ENCODE results near the gene MUC5AC.
"Not testable (repeated sequence)": the region's sequence is repeated elsewhere in the genome, so short reads cannot be mapped to it uniquely, and the experiment has no call there.

The MUC5AC gene

DNA sequence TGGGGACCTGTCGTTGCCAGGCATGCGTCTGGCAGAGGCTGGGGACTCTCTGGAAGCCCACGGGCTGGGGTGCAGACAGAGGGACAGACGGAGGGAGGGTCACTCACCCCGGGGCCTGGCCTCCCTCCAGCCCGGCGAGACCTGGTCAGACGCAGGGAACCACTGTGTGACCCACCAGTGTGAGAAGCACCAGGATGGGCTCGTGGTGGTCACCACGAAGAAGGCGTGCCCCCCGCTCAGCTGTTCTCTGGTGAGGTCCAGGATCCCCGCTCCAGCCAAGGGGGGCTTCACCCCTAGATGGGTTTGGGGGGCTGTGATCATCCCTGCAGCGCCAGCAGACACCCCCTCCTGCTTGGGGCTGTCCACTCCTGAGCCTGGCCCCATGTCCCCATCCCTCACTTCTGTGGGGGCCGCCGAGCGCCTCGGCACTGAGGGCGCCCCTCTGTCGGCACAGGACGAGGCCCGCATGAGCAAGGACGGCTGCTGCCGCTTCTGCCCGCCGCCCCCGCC lies 41.5 kb downstream of the MUC5AC start:
- no peak for DNase-seq

DNA sequence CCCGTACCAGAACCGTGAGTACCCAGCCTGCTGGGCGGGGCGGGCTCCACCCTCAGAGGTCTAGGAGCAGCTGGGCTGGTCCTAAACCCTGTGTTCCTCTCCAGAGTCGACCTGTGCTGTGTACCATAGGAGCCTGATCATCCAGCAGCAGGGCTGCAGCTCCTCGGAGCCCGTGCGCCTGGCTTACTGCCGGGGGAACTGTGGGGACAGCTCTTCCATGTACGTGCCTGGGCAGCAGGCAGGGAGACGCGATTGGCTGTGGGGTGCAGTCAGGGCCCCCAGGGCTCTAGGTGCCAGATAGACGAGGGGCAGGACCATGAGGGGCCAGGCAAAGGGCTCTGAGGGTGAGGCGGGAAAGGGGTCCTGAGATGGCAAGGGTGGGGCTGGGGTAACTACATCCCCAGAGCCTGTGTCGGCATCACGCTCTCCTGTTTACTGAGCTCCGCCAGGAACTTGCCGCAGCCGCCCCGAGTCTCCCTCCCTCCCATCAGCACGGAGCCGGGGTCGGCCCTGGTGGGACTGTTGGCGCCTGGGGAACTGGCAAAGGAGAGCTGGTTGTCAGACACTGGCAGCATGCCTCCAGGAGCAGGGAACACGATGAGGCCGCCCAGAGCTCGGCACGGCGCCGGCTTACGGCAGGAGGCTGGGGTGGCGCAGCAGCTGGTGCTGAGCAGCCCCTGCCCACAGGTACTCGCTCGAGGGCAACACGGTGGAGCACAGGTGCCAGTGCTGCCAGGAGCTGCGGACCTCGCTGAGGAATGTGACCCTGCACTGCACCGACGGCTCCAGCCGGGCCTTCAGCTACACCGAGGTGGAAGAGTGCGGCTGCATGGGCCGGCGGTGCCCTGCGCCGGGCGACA lies 42.2 kb downstream of the MUC5AC start:
- DNase-seq, result no peak

DNA sequence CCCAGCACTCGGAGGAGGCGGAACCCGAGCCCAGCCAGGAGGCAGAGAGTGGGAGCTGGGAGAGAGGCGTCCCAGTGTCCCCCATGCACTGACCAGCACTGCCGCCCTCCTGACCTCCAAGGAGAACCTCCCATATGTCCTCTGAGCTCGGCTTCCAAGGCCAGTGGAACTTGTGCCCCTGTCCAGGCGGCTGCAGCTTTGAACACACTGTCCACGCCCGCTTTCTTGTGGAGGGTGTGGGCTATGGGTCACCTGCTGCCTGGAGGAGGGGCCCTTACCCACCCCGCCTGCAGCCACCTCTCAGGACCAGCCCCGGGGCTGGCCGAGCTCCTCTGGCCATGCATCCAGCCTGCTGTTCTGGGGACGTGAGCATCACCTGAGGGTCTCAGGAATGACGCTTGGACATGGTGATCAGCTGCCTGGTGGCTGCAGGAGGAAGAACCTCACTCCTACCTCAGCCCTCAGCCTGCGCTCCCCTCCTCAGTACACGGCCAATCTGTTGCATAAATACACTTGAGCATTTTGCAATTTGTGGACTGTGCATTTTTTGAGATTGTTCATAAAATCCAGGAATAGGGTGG lies 42.9 kb downstream of the MUC5AC start:
- no peak for DNase-seq

DNA sequence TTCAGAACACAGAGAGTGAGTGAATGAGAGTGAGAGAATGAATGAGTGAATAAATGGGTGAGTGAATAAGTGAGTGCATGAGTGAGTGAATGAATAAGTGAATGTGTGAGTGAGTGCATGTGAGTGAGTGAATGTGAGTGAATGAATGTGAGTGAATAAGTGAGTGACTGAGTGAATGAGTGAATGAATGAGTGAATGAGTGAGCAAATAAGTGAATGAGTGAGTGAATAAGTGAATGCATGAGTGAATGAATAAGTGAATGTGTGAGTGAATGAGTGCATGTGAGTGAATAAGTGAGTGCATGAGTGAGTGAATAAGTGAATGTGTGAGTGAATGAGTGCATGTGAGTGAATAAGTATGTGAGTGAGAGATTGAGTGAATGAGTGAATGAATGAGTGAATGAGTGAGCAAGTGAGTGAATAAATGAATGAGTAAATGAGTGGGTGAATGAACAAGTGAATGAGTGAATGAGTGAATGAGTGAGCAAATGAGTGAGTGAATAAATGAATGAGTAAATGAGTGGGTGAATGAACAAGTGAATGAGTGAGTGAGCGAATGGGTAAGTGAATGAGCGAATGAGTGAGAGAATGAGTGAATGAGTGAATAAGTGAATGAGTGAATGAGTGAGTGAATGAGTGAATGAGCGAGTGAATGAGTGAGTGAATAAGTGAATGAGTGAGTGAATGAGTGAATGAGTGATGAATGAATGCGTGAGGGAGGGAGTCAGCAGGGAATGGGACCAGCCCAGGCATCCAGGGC lies 43.8 kb downstream of the MUC5AC start:
- no peak for DNase-seq

DNA sequence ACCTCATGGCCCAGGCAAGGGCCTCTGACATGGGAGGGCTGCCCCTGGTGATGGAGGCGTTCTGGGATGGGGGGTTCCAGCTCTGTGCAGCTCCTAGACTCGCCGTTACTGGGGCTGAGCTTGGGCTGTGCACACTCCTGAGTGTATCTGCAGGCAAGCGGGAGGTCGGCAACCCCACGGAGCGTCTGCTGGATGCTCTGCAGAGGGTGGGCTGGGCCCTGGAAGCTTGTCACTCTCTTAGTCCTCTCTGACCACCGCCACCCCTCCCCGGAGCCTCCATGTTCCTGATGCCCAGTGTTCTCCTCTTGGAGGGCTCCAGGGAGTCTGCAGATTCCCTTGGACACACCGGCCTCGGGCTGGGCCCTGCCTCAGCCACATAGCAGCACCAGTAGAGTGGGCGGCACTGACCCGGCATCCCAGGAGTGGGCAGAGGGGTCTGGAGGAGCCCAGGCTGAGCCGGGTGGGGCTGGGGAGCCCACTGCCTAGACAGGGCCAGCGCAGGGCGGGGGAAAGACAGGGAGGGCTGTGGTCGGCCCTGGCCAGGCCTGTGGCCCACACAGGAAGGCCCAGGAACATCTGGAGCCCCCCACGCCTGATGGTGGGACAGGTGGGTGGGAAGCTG lies 44.5 kb downstream of the MUC5AC start:
- no peak for DNase-seq

DNA sequence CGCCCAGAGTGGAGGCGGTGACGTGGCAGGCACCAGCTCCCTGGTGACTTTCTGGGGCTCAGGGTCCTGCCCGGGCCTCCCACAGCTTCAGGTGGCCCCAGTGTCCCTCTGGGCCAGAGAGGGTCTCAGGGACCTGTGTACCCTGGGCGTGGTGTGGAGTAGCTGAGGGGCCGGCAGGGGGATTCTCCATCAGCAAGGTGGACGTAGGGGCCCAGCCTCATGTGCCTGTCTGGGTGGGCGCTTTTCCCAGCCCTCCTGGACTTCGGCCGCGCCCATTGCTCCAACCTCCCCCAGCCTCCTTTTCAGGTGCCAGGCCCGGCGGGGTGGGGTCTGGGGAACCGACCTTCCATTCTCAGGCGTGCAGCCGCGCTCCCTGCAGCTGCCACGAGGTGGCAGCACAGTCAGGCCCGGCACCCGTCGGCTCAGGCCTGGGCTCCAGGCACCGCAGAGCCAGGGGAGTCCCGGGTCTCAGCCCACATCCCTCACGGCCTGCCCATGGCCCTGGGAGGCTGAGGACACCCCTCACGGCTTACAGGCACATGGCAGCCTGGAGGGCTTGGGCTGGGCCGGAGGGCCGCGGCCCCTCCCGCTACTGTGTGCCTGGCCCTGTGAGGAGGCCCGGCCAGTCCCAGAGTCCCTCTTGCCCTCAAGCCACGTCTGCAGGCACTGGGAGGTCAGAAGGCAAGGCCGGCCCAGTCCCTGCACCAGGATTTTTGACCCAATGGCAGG lies 45.2 kb downstream of the MUC5AC start:
- no peak for DNase-seq

DNA sequence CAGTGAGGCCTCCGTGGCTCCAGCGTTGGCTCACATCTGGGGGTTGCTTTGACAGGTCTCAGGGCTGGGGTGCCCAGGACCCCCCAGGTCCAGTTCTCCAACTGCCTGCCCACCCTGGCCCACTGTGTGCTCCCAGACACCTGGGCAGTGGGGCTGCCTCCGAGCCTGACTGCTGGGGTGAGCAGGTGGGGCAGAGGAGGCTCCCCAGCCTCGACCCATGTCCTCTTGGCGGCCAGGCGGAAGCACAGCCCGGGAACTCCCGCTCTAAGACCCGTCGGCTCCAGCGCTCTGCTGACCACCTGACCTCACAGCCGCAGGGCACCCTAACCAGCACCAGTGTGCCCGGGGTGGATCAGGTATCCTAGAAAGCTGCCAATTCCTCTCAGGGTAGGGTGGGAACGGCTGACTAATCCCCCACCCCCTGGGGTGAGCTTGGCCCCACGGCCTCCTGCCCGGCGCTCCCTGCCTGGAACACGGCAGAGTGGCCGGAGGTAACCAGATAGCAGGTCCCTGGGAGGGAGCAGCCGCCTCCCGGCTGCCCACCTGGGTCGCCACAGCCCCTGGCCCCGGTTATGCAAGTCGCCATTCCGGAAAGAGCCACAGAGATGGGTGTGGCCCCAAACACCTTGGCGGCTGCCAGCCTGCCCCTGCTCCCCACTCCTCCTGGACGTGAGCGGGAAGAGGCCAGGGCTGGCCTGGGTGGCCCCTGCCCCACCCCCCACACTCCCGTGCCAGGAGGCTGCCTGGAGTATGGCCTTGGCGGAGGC lies 45.9 kb downstream of the MUC5AC start:
- DNase-seq, result no peak

DNA sequence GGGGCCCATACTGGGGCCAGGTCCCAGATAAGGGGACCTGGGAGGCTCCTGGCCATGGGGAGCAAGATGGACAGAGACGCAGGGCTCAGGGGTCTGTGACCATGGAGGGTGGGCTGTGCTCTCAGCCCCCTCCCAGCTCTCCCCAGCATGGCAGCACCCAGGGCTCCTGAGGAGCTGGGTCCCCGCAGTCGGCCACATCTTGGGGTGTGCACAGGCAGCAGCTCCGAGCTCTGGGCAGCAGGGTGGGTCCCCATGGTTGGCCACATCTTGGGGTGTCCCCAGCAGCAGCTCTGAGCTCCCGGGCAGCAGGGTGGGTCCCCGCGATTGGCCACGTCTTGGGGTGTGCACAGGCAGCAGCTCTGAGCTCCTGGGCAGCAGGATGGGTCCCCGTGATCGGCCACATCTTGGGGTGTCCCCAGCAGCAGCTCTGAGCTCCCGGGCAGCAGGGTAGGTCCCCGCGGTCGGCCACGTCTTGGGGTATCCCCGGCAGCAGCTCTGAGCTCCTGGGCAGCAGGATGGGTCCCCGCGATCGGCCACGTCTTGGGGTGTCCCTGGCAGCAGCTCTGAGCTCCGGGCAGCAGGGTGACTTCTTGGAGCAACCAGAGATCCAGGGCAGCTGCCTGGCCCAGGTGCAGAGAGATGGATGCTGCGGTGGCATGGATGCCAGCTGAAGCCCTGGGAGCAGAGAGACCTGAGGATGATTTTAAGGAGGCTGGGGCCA lies 46.8 kb downstream of the MUC5AC start:
- no peak for DNase-seq

DNA sequence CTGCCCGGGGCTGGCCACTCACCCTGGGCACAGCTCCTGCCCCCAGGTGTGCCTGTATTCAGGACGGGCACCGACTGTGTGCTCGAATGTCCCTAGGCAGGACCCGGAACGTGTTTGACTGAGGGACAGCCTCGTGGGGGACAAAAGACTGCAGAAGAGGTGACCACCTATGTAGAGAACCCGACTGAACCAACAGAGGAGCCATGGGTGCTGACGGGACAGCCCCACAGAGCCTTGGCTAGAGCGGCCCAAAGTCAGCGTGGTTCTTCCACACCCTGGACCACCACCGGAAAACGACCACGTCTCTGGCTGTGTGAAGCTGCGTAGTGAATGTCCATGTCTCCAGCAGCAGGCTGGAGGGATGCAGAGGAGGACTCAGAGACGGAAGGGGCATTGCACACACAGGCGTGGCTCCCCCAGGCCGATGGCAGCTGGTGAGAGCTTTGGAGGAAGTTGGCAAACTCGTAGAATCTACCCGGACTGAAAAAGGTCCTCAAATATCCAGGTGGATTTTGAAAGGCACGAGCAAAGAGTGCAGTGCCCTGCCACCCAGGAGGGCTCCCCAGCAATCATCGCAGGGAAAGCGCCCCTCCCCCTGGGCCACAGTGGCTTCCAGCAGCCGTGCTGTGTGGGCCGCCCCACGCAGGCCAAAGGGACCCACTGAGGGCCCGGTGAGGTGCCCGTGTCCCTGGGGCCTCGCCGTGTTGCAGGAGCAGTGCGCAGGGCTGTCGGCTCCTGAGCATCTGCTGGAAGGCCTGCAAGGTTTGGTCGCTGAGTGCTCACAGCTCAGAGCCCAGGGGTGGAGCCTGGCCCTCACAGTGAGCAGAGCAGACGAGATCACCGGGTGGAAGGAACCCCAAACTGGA lies 47.6 kb downstream of the MUC5AC start:
- no peak for DNase-seq

DNA sequence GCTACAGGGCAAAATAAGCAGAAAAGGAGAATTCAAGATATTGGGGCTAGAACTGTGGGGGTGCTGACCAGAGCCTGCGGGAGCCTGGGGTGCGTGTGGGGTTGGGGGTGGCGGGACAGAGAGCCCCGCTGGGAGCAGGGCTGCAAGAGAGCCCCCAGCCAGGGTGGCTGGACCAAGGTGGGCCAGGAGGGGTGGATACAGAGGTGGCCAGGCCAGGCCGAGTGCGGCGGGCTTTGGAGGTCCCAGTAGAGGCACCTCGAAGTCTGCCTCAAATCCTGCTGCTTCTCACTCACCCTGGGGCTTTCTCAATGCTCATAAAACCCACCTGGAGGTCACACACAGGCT lies 48.2 kb downstream of the MUC5AC start:
- DNase-seq, result no peak

DNA sequence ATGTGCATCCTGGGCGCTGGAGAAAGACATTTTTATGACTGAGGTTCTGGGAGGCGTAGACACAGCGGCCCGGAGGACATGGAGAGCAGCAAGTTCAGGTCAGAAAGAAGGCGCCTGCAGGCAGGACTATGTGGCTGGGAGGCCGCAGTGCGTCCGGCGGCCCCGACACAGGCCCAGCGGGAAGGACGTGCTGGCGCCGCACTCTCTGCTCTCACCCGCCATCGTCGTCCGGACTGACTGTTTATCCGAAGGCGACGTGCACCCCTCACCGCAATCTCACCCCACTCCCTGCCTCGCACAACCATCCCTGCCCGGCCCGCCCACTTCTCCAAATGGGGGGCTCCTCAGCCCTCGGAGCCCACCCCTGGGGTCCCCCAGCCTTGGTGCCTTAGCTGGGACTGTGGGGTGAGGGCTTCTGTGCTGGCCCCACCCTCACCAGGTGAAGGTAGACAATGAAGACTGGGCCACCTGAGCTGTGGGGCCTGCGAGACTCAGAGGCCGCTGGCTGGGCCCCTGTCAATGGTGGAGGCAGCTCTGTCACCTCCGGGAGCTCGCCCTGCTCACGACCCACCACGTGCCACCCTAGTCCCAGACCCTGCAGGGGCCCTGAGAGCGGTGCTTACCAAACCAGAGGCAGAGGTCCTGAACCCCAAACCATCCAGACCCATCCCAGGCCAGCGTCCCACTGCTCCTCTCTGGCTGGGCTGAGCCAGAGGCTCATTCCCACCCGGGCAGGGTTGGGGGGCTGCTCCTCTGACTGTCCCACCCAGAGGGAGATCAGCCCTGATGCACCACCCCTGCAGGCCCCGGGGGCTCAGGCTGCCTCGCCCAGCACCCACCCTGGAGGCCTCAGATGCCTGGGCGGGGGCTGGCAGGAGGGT lies 48.9 kb downstream of the MUC5AC start:
- DNase-seq, result no peak

DNA sequence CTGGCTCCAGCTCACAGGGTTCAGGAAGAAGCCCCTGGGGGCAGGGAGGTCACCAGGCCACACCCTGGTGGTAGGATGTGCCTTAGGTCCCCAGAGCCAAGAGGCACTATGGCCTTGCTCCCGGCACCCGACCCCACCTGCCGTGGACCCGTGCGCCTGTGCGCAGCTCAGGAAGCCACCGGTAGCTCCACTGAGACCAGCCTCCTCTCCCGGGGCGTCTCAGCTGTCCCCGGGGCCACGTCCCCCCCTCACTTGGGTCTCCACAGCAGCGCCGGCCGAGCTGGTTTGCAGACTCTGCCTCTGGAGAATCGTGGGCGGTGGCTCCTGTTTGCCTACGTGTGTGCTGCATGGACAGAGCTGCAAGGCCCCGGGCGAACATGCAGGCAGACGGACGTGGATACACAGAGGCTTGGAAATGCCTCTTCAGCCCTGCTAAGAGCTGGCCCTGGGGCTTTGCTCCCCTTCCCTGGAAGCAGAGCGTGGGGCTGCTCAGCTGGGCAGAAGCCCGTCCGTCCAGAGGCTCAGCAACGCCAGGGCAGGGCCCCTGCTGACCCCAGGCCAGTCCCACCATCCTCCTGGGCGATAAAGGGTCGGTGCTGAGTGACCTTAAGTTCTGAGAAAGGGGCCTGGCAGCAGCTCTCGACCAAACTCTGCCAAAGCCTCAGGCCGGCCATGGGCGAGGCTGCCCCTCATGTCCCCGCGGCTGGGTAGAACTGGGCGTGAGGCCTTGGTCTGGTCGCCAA lies 49.8 kb downstream of the MUC5AC start:
- no peak for DNase-seq

DNA sequence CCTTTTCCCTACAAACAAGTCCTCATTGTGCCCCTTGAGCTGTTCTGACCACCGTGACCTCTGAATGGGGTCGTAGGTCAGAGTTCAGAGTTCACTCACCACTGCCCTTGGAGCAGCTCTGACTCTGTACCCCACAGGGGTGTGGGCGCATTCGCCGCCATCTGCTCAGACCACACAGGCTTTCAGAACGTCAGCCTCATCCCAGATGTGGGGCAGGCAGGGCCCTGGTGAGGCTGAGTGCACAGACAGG lies 50.3 kb downstream of the MUC5AC start:
- DNase-seq, result no peak

DNA sequence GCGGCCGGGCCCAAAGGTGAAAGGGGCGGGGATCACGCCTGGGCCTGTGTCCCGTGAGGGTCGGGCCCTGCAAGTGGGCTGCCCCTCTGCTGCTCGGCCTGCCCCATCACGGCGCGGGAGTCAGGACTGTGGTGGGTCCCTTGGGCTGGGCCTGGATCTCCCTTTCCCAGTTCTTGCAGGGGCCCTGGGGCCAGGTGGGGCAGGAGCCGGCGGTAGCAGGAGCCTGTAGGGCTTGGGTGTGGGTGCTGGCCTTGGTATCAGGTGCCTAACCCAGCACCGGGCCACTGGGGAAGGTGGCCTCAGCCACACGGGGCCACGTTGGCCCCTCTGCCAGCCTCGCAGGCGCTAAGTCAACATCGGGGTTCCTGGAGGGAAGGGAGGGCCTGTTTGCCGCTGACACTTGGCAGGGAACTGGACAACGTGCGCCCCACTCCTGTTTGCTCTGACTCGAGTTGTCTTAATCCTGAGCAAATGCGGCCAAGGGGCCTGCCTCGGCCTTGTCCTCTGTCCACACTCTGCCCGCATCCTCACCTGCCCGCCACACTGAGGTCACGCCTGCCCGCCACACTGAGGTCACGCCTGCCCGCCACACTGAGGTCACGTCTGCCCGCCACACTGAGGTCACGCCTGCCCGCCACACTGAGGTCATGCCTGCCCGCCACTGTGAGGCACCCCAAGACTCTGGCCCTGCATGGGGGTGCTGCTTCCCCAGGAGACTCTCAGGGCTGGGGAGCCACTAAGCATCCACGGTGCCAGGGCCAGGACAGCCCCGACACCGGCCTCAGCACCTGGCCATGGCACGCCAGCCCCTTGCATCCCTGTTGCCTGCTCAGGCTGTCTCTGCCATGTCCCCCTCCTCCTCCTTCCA lies 50.9 kb downstream of the MUC5AC start:
- no peak for DNase-seq

DNA sequence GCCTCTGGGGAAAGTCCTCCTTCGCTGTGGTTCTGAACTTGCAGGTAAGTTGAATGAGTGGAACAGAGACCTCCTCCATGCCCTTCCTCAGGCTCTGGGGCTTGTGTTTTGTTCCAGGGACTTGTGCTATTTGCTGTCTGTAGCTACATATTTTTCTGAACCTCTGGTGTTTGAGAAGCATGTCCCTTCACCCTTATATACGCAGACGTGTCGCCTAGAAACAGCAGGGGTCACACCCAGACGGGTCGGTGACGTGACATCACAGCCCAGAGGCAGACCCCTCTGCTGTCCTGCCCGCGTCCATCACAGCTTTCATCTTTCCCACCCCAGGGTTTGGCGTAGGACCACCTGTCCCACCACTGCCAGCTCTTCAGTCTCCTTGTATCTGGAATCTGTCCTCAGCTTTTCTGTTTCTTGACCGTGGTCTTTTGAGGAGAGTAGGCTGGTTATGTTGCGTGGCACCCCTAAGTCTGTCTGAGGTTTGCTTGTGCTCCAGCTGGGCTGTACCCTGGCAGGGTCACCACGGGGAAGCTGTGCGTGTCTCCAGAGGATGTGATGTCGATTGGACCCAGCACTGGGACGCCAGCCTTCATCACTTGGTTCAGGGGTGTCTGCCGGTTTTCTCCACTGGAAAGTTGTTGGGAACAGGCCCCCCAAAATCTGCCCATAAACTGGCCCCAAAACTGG lies 51.8 kb downstream of the MUC5AC start:
- no peak for DNase-seq

DNA sequence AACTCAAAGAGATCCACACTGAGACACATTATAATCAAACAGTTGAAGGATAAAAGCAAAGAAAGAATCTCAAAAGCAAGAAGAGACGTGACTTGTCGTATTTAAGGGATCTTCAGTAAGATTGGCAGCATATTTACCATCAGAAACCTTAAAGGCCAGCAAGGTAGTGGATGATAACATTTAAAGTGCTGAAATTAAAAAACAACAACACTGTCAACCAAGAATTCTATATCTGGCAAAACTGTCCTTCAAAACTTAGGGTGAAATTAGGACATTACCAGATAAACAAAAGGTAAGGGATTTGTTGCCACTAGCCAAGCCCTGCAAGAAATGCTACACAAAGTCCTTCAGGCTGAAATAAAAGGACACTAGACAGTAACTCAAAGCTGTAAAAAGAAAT lies 54.1 kb downstream of the MUC5AC start:
- no peak for DNase-seq

DNA sequence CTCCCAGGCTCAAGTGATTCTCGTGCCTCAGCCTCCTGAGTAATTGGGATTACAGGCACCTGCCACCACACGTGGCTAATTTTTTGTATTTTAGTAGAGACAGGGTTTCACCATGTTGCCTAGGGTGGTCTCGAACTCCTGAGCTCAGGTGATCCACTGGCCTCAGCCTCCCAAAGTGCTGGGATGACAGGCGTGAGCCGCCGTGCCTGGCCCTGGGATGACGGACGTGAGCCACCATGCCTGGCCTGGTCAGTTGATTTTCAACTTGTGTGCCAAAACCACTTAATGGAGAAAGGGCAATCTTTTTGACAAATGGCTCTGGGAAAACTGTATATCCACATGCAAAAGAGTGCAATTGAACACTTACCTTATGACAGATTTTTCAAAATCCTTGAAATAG lies 58.1 kb downstream of the MUC5AC start:
- not testable (repeated sequence) for DNase-seq

All from NCI-H524 treated with DMSO at 0.1 percent for 48 hours (cell line).